HAP-1 (cell line): ENCODE measurements around the gene IDH3B.

Experiments
- DNase-seq, 2 experiments: peaks; one replicate each; pipeline ENCODE4 v3.0.0-alpha.2; 2016 to 2020; ENCODE audit warnings: low spot score in 2 of 2
- H3K27me3 ChIP-seq: fragments of 250-450 bp; sonication (Bioruptor Pico); 2 replicates; pipeline ENCODE4 v1.5.1; 2020; ENCODE audit warnings: low read depth, mild to moderate bottlenecking, moderate library complexity
- H3K36me3 ChIP-seq: fragments of 250-450 bp; sonication (Bioruptor Pico); replicated peaks from 2 replicates; pipeline ENCODE4 v1.5.1; 2020; ENCODE audit warnings: mild to moderate bottlenecking
- H3K4me1 ChIP-seq: fragments of 250-450 bp; sonication (Bioruptor Pico); 2 replicates; pipeline ENCODE4 v1.5.1; 2020; ENCODE audit warnings: mild to moderate bottlenecking
- H3K4me3 ChIP-seq: fragments of 250-450 bp; sonication (Bioruptor Pico); 2 replicates; pipeline ENCODE4 v1.5.1; 2020; ENCODE audit warnings: mild to moderate bottlenecking, moderate library complexity
- H3K9me3 ChIP-seq: fragments of 250-450 bp; sonication (Bioruptor Pico); 2 replicates; pipeline ENCODE4 v1.5.1; 2020; ENCODE audit warnings: mild to moderate bottlenecking, moderate library complexity
- in situ Hi-C: fragments of 300-500 bp; cut with MboI; formaldehyde crosslinking; loops from 3 replicates; pipeline ENCODE4 v1.14.3; 2020; ENCODE audit warnings: low sequenced_read_pairs, inconsistent platforms, mixed read lengths

The IDH3B gene

GRCh38 chr20:2658414-2659354, 5.3 kb downstream of the IDH3B start:
- in situ Hi-C loops: no loop called here
- DNase-seq: peak; percentile 32 to 50
- Histone ChIP-seq H3K27me3 (no peaks in the 10 kb centered on the region), H3K4me3 (no peak overlapping the region), H3K9me3 (no peaks in the 10 kb centered on the region), H3K4me1 (peaks cover 14% of the 10 kb centered on the region), H3K36me3 (peaks cover 83% of the 10 kb centered on the region)

GRCh38 chr20:2657674-2658073, 6.3 kb downstream of the IDH3B start:
- H3K36me3 ChIP-seq: peaks cover 92% of the 10 kb centered on the region
- H3K4me1 ChIP-seq: peaks cover 10% of the 10 kb centered on the region
- no peak for DNase-seq
- in situ Hi-C loops: no loop called here
- H3K9me3 ChIP-seq: no peaks in the 10 kb centered on the region
- no peaks in the 10 kb centered on the region for H3K27me3 ChIP-seq
- H3K4me3 ChIP-seq: no peak overlapping the region

- no peaks in the 10 kb centered on the region for H3K27me3 ChIP-seq
- in situ Hi-C loops: no loop called here
- H3K4me3 ChIP-seq: no peak overlapping the region
- peak in 1 of 2 experiments; percentile 22 for DNase-seq
- H3K36me3 ChIP-seq: peaks cover 90% of the 10 kb centered on the region
- peaks cover 10% of the 10 kb centered on the region for H3K4me1 ChIP-seq
- H3K9me3 ChIP-seq: no peaks in the 10 kb centered on the region
Measured at GRCh38 chr20:2657241-2657640, 6.8 kb downstream of the IDH3B start.

- Histone ChIP-seq H3K27me3 (no peaks in the 10 kb centered on the region), H3K9me3 (no peaks in the 10 kb centered on the region), H3K36me3 (peaks cover 87% of the 10 kb centered on the region), H3K4me1 (peaks cover 10% of the 10 kb centered on the region), H3K4me3 (no peak overlapping the region)
- peak in 1 of 2 experiments; percentile 25 for DNase-seq
- in situ Hi-C loops: no loop called here
Measured at GRCh38 chr20:2656471-2657117, 7.4 kb downstream of the IDH3B start.

GRCh38 chr20:2655331-2656116, 8.5 kb downstream of the IDH3B start:
- H3K4me3 ChIP-seq: no peak overlapping the region
- peaks cover 81% of the 10 kb centered on the region for H3K36me3 ChIP-seq
- peaks cover 13% of the 10 kb centered on the region for H3K4me1 ChIP-seq
- DNase-seq: peak in 1 of 2 experiments; percentile 13
- in situ Hi-C loops: no loop called here
- H3K27me3 ChIP-seq: no peaks in the 10 kb centered on the region
- H3K9me3 ChIP-seq: no peaks in the 10 kb centered on the region

- peaks cover 74% of the 10 kb centered on the region for H3K36me3 ChIP-seq
- in situ Hi-C loops: no loop called here
- no peaks in the 10 kb centered on the region for H3K9me3 ChIP-seq
- peaks cover 16% of the 10 kb centered on the region for H3K4me1 ChIP-seq
- no peaks in the 10 kb centered on the region for H3K27me3 ChIP-seq
- DNase-seq: no peak
- peak overlapping the region; percentile 97 for H3K4me3 ChIP-seq
Measured at GRCh38 chr20:2654831-2655230, 9.2 kb downstream of the IDH3B start.

- peak overlapping the region; percentile 97 for H3K4me3 ChIP-seq
- peaks cover 16% of the 10 kb centered on the region for H3K4me1 ChIP-seq
- no peaks in the 10 kb centered on the region for H3K27me3 ChIP-seq
- in situ Hi-C loops: no loop called here
- peaks cover 70% of the 10 kb centered on the region for H3K36me3 ChIP-seq
- H3K9me3 ChIP-seq: no peaks in the 10 kb centered on the region
- peak in 1 of 2 experiments; percentile 16 for DNase-seq
Measured at GRCh38 chr20:2654384-2654822, 9.6 kb downstream of the IDH3B start.

- in situ Hi-C loops: no loop called here
- peaks cover 63% of the 10 kb centered on the region for H3K36me3 ChIP-seq
- H3K9me3 ChIP-seq: no peaks in the 10 kb centered on the region
- DNase-seq: peak in 1 of 2 experiments; percentile 21
- peak overlapping the region; percentile 97 for H3K4me3 ChIP-seq
- H3K27me3 ChIP-seq: no peaks in the 10 kb centered on the region
- H3K4me1 ChIP-seq: peaks cover 16% of the 10 kb centered on the region
Measured at GRCh38 chr20:2653556-2654383, 10.2 kb downstream of the IDH3B start.

GRCh38 chr20:2652724-2653555, 11.1 kb downstream of the IDH3B start:
- H3K27me3 ChIP-seq: no peaks in the 10 kb centered on the region
- peaks cover 16% of the 10 kb centered on the region for H3K4me1 ChIP-seq
- in situ Hi-C loops: no loop called here
- peak overlapping the region; percentile 97 for H3K4me3 ChIP-seq
- peaks cover 55% of the 10 kb centered on the region for H3K36me3 ChIP-seq
- no peaks in the 10 kb centered on the region for H3K9me3 ChIP-seq
- peak in 1 of 2 experiments; percentile 57 for DNase-seq

- Histone ChIP-seq H3K27me3 (no peaks in the 10 kb centered on the region), H3K4me1 (peaks cover 16% of the 10 kb centered on the region), H3K4me3 (peak within 1 kb of the TSS; percentile 97), H3K36me3 (peaks cover 46% of the 10 kb centered on the region), H3K9me3 (no peaks in the 10 kb centered on the region)
- in situ Hi-C loops: no loop called here
- DNase-seq: peak; percentile 86 to 95
Measured at GRCh38 chr20:2651772-2652723, 12.0 kb downstream of the IDH3B start, which contains the start of gene NOP56. Gene NOP56, plus strand, starts transcription at chr20:2652632. Its CDS starts 29 bp downstream, at chr20:2652661.

- Histone ChIP-seq H3K4me1 (no peaks in the 10 kb centered on the region), H3K36me3 (no peaks in the 10 kb centered on the region), H3K4me3 (no peak overlapping the region), H3K9me3 (no peaks in the 10 kb centered on the region), H3K27me3 (no peaks in the 10 kb centered on the region)
- in situ Hi-C loops: loop anchor here (10.0 kb wide), 1 partner anchor 119 kb away; no protein-coding TSS in a partner anchor
- DNase-seq: no peak
Measured at GRCh38 chr20:2643708-2644107, 20.3 kb downstream of the IDH3B start.
